RWPE1 (cell line): ENCODE data around the gene SNAPC4.
A peak's percentile ranks its signal among the peaks of the same experiment; 100 is the strongest.

ENCODE experiments used
- CTCF ChIA-PET: fragments of 350-600 bp; sonication (Branson Sonifier 250); formaldehyde crosslinking; extraction: SDS; loops from one replicate; lab custom pipeline; 2021; lab: Yijun Ruan, JAX
- POLR2A ChIA-PET: fragments of 400-600 bp; formaldehyde crosslinking; extraction: SDS; loops from one replicate; lab custom pipeline; 2020; ENCODE audit warnings: antibody characterized with exemption; ENCODE audit not compliant: low non-redundant PET; lab: Yijun Ruan, JAX
- DNase-seq: peaks from one replicate; pipeline ENCODE4 v3.0.0; 2012; ENCODE audit warnings: low spot score
- H3K27ac ChIP-seq: fragments of 450-650 bp; 2 replicates; pipeline ENCODE4 v1.5.1; 2017
- TF ChIP-seq, protein P1 (sequence below): fragments of 450-650 bp; conservative IDR thresholded peaks from 2 replicates; pipeline ENCODE4 v1.5.1; 2017; ENCODE audit warnings: low read depth, mild to moderate bottlenecking

The SNAPC4 gene, protein sequence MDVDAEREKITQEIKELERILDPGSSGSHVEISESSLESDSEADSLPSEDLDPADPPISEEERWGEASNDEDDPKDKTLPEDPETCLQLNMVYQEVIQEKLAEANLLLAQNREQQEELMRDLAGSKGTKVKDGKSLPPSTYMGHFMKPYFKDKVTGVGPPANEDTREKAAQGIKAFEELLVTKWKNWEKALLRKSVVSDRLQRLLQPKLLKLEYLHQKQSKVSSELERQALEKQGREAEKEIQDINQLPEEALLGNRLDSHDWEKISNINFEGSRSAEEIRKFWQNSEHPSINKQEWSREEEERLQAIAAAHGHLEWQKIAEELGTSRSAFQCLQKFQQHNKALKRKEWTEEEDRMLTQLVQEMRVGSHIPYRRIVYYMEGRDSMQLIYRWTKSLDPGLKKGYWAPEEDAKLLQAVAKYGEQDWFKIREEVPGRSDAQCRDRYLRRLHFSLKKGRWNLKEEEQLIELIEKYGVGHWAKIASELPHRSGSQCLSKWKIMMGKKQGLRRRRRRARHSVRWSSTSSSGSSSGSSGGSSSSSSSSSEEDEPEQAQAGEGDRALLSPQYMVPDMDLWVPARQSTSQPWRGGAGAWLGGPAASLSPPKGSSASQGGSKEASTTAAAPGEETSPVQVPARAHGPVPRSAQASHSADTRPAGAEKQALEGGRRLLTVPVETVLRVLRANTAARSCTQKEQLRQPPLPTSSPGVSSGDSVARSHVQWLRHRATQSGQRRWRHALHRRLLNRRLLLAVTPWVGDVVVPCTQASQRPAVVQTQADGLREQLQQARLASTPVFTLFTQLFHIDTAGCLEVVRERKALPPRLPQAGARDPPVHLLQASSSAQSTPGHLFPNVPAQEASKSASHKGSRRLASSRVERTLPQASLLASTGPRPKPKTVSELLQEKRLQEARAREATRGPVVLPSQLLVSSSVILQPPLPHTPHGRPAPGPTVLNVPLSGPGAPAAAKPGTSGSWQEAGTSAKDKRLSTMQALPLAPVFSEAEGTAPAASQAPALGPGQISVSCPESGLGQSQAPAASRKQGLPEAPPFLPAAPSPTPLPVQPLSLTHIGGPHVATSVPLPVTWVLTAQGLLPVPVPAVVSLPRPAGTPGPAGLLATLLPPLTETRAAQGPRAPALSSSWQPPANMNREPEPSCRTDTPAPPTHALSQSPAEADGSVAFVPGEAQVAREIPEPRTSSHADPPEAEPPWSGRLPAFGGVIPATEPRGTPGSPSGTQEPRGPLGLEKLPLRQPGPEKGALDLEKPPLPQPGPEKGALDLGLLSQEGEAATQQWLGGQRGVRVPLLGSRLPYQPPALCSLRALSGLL (N-terminal part only)

DNA sequence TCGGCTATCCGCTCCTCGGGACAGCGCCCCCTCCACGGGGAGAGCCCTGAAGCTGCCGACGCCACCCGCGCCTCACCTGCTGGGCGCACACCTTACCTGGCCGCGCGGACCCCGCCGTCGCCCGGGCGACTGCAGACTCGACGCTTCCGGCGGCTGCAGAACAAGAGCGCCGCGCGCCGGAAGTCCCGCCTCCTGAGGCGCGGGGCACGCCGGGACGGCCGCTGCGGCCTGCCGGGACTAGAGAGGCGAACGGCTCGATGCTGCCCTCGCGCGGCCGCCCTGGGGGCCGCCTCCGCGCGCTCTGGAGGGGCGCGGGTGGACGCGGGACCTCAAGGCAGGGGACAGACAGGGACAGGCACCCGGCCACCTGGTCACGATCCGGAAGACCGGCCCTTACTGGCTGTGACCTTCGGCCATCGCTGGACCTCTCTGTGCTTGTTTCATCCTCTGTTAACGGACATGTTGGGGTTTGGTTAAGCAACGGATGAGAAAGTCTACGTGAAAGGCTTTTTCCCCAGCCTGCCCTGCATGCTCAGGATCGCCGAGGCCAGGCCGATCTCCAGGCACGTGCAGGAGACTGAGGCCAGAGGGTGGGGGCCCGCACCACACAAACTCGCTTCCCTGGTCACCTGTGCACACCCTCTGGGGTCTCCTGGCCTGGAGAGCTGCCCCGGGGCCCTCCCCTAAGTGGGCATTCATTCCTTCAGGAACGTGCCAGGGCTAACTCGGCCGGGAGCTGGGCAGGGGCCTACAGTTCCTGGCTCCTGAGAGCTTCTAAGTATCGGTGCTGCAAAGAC, at the start of gene SNAPC4:
SNAPC4 (minus strand) TSS at position 133 of the 797 bp plus-strand sequence. CDS start 1,742 bp downstream, outside the sequence.
- CTCF ChIA-PET = interaction anchor here (0.5 to 3.3 kb wide), 13 partner anchors 9 to 329 kb away, joined by 3 to 18 read pairs (median 4); partner anchors contain the start of genes DNLZ, ENTR1 and PMPCA
- peak within 1 kb of the TSS; percentile 79 for H3K27ac ChIP-seq
- DNase-seq = peak; percentile 95
- POLR2A ChIA-PET = no interaction called here
- TF ChIP-seq, protein P1, sequence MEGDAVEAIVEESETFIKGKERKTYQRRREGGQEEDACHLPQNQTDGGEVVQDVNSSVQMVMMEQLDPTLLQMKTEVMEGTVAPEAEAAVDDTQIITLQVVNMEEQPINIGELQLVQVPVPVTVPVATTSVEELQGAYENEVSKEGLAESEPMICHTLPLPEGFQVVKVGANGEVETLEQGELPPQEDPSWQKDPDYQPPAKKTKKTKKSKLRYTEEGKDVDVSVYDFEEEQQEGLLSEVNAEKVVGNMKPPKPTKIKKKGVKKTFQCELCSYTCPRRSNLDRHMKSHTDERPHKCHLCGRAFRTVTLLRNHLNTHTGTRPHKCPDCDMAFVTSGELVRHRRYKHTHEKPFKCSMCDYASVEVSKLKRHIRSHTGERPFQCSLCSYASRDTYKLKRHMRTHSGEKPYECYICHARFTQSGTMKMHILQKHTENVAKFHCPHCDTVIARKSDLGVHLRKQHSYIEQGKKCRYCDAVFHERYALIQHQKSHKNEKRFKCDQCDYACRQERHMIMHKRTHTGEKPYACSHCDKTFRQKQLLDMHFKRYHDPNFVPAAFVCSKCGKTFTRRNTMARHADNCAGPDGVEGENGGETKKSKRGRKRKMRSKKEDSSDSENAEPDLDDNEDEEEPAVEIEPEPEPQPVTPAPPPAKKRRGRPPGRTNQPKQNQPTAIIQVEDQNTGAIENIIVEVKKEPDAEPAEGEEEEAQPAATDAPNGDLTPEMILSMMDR = peak; percentile 100

DNA sequence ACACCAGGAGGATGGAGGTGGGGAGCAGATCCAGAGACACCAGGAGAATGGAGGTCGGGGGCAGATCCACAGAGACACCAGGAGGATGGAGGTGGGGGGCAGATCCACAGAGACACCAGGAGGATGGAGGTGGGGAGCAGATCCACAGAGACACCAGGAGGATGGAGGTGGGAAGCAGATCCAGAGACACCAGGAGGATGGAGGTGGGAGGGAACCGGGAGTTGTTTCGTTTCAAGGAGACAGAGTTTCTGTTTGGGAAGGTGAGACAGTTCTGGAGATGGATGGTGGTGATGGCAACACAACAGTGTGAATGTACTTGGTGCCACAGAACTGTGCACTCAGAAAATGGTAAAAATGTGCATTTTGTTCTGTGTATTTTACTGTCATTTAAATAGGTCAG, 48.7 kb upstream of the SNAPC4 start:
- ChIA-PET POLR2A (no interaction called here), CTCF (no interaction called here)
- no peak for DNase-seq
- H3K27ac ChIP-seq = no peak overlapping the region
- TF ChIP-seq, protein P1 = no peak

DNA sequence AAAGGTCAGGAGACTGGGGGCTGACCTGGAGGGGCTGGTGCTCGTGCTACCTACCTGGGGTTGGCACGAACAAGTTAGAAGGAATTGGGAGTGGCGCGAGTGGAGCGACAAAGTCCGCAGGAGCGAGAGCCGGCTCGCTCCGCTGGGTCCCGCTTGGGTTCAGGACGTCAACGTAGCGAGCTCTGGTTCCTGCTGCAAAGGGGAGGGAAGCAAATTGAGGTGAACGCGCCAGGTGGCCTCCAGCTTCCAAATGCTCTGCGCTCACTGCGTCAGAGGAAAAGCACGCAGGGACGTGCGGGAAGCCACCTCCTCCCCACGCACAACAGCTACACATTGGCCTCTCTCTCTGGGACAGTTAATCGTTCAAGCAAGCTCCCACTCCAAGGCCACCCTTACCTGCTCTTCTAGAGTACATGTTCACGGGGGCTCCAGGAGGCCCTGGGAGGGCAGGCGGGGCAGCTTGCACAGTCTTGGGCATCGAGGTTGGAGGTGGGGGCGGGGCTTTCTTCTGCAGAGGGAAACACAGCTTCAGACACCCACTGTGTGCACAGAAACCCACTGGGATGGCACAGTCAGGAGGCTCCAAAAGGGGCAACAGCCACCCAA, 47.3 kb upstream of the SNAPC4 start:
- no peak for DNase-seq
- H3K27ac ChIP-seq = 0 out of 2 replicates have a peak overlapping the region, but pooled peaks have one; percentile 1
- TF ChIP-seq, protein P1 = no peak
- POLR2A ChIA-PET = no interaction called here
- CTCF ChIA-PET = interaction anchor here (1.1 kb wide), 1 partner anchor 47 kb away, joined by 4 read pairs; no protein-coding TSS in a partner anchor

DNA sequence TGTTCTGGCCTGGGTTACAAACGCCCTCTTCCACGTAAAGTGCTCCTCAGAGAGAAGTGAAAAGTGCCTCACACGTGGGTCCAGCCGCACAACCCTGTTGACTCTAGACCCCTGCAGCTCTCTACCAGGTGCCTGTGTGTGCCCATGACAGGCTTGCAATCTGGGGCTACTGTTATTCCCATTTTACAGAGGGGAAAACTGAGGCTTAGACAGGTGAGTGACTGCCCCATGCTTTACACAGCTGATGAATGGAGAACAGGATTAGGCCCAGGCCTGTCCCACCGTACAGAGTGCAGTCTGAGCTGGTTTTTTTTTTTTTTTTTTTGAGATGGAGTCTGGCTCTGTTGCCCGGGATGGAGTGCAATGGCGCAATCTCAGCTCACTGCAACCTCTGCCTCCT, 45.8 kb upstream of the SNAPC4 start:
- peak overlapping the region; percentile 29 for H3K27ac ChIP-seq
- DNase-seq = no peak
- ChIA-PET POLR2A (interaction anchor here (0.6 kb wide), 1 partner anchor 12 kb away, joined by 5 read pairs; no protein-coding TSS in a partner anchor), CTCF (interaction anchor here (0.6 to 1.0 kb wide), 3 partner anchors 15 to 226 kb away, joined by 3 to 7 read pairs (median 3); no protein-coding TSS in a partner anchor)
- TF ChIP-seq, protein P1 = no peak

DNA sequence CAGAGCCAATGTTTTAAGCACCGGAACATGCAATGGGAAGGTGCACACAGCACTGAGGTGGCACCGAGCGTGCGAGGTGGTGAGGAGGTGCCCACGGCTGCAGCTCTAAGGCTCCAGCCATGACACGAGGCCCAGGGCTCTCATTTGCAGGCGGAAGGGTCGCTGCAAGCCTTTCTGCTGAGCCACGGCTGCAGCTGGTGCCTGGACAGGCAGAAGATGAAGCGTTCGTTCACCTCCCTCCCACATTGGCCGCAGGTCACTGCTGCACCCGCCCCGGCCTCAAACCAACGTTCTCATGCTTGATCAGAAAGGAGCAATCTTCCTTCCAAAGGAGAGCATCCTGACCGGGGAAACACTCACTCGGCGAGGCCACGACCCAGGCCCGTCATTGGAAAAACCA, 44.1 kb upstream of the SNAPC4 start:
- ChIA-PET CTCF (interaction anchor here (0.6 kb wide), 1 partner anchor 17 kb away, joined by 3 read pairs; no protein-coding TSS in a partner anchor), POLR2A (interaction anchor here (0.9 kb wide), 1 partner anchor 14 kb away, joined by 3 read pairs; no protein-coding TSS in a partner anchor)
- 0 out of 2 replicates have a peak overlapping the region, but pooled peaks have one; percentile 77 for H3K27ac ChIP-seq
- TF ChIP-seq, protein P1 = no peak
- no peak for DNase-seq
